HL-60/S4 treated with phorbol 12-myristate 13-acetate at 8.2 ng/mL for 4 days and 3 days (cell line): ENCODE data around the gene SLC45A3.

ENCODE experiments used
- in situ Hi-C: fragments of 300-500 bp; cut with MboI; formaldehyde crosslinking; loops from 2 replicates; pipeline ENCODE4 v1.15.0; 2022; ENCODE audit warnings: low sequenced_read_pairs

SLC45A3 gene

GRCh38 chr1:205612104-205612503 is 68.2 kb downstream of the SLC45A3 start:
- in situ Hi-C loops: no loop called here

- in situ Hi-C loops: no loop called here
These were observed 69.3 kb downstream of the SLC45A3 start for GRCh38 chr1:205610901-205611466.

DNA sequence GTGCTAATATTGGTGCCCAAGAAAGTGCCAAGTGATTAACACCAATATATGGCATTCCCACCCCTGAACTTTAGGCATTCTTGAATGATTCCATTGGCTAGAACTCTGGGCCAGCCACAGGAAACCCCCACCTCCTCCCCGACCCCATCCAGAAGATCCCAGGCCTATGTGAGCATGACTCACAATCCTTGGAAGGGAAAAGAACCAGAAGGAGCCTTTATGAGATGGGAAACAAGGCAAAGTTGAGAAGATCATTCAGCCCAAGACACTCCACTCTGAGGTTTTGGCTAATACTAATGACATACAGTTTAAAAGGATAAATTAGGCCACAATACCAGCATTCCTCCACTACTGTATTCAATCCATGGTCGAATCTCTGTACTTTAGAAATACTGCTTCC is 70.3 kb downstream of the SLC45A3 start:
- in situ Hi-C loops: no loop called here
